K562 (cell line): ENCODE results near the gene ING1. TPM values are rescaled to one million over a fixed set of nuclear protein-coding genes. Genes with fewer than 3 reads are reported as not detected.

Experiments used
- ATAC-seq: fragments of 200-7000 bp; cut with Tn5 transposase; 3 replicates; pipeline ENCODE4 v1.9.1; 2020; ENCODE audit warnings: moderate library complexity
- BruUV-seq: library from RNA; stranded (reverse); fragments of 400-500 nt; replicated peaks from 2 replicates; lab custom pipeline; 2021; lab: Mats Ljungman, UMichigan
- CTCF ChIA-PET: fragments of 300-600 bp; formaldehyde crosslinking; extraction: SDS; loops from one replicate; lab custom pipeline; 2021; ENCODE audit warnings: low intra/inter-chr PET ratio; lab: Yijun Ruan, JAX
- POLR2A ChIA-PET: fragments of 300-600, 350-650 bp; sonication (Branson Sonifier 250); formaldehyde crosslinking; extraction: SDS; loops from one replicate; lab custom pipeline; 2021; ENCODE audit warnings: antibody characterized with exemption, inconsistent platforms; lab: Yijun Ruan, JAX
- DNase-seq, 4 experiments: peaks; one replicate each; pipeline versions ENCODE4 v3.0.0 to v3.0.0-alpha.2; 2011 to 2018; ENCODE audit warnings: low spot score in 3 of 4, mixed read lengths in 3 of 4; ENCODE audit errors: extremely low read depth in 1 of 4
- FAIRE-seq: peaks from 2 replicates; lab custom pipeline; 2011; peaks lifted over from hg19 to GRCh38; lab: Jason Lieb, UNC
- H2AFZ ChIP-seq: 2 replicates; pipeline ENCODE4 v1.6.0; 2011; ENCODE audit warnings: low read depth, low read length, control low read depth, inconsistent platforms
- H3K27ac ChIP-seq: fragments of 200-600 bp; 3 replicates; pipeline ENCODE4 v1.8.0; 2011; ENCODE audit warnings: low read depth, mild to moderate bottlenecking, control low read depth, inconsistent platforms, low read length, moderate library complexity, mixed read lengths; ENCODE audit errors: extremely low read depth
- H3K27me3 ChIP-seq, 2 experiments: fragments of 300-600 bp in 1 of 2; 2 replicates in 1 of 2; 3 replicates in 1 of 2; pipeline versions ENCODE4 v1.6.0 to v1.8.0; 2011; ENCODE audit warnings: inconsistent platforms in 2 of 2, low read length in 2 of 2, mild to moderate bottlenecking in 1 of 2, mixed read lengths in 1 of 2, moderate library complexity in 1 of 2; ENCODE audit not compliant: control insufficient read depth in 2 of 2, insufficient read depth in 2 of 2
- H3K36me3 ChIP-seq: fragments of 300-600 bp; 3 replicates; pipeline ENCODE4 v1.8.0; 2011; ENCODE audit warnings: mild to moderate bottlenecking, low read length, inconsistent platforms; ENCODE audit not compliant: control insufficient read depth, insufficient read depth
- H3K4me1 ChIP-seq, 2 experiments: fragments of 200-600 bp in 1 of 2; replicated peaks in 1 of 2; 2 replicates in 1 of 2; 3 replicates in 1 of 2; pipeline versions ENCODE4 v1.5.1 to v1.8.0; 2011; ENCODE audit warnings: inconsistent platforms in 2 of 2, low read length in 2 of 2, mild to moderate bottlenecking in 1 of 2, mixed read lengths in 1 of 2, moderate library complexity in 1 of 2; ENCODE audit not compliant: control insufficient read depth in 2 of 2, insufficient read depth in 2 of 2
- H3K4me2 ChIP-seq: 2 replicates; pipeline ENCODE4 v1.6.1; 2011; ENCODE audit warnings: low read length, control low read depth, inconsistent platforms, mixed read lengths; ENCODE audit not compliant: insufficient read depth
- H3K4me3 ChIP-seq: fragments of 200-600 bp; sonication (generic), shearing (Covaris generic); 2 replicates; pipeline ENCODE4 v1.5.1; 2016; ENCODE audit warnings: control low read depth, inconsistent platforms
- H3K79me2 ChIP-seq: fragments of 200-600 bp; 3 replicates; pipeline ENCODE4 v1.8.0; 2011; ENCODE audit warnings: low read length, inconsistent platforms; ENCODE audit not compliant: control insufficient read depth, insufficient read depth
- H3K9ac ChIP-seq, 2 experiments: 2 replicates each; pipeline versions ENCODE4 v1.6.0 to v1.6.1; 2011; ENCODE audit warnings: low read depth in 2 of 2, low read length in 2 of 2, control low read depth in 1 of 2, inconsistent platforms in 1 of 2, mild to moderate bottlenecking in 1 of 2, mixed read lengths in 1 of 2; ENCODE audit not compliant: insufficient read depth in 1 of 2
- H3K9me1 ChIP-seq: one replicate; pipeline ENCODE4 v1.6.0; 2011; ENCODE audit warnings: inconsistent platforms, mild to moderate bottlenecking, low read length, moderate library complexity; ENCODE audit not compliant: control insufficient read depth, insufficient read depth
- H3K9me3 ChIP-seq: replicated peaks from 2 replicates; pipeline ENCODE4 v1.5.1; 2011; ENCODE audit warnings: low read depth, low read length, inconsistent platforms; ENCODE audit not compliant: control insufficient read depth, insufficient read depth
- H4K20me1 ChIP-seq: replicated peaks from 2 replicates; pipeline ENCODE4 v1.6.1; 2011; ENCODE audit warnings: low read length, inconsistent platforms, mixed read lengths; ENCODE audit not compliant: control insufficient read depth, insufficient read depth
- CGGBP1 ChIP-seq: fragments of 250-450 bp; sonication (Bioruptor Pico); IDR thresholded peaks from 2 replicates; pipeline ENCODE4 v1.9.0; 2021; ENCODE audit warnings: mild to moderate bottlenecking
- SMAD3 ChIP-seq: fragments of 450-650 bp; formaldehyde crosslinking; conservative IDR thresholded peaks from 2 replicates; pipeline ENCODE4 v1.4.0; 2020; ENCODE audit warnings: mild to moderate bottlenecking
- TEAD2 ChIP-seq: fragments of 450-650 bp; IDR thresholded peaks from 2 replicates; pipeline ENCODE4 v1.6.1; 2016; ENCODE audit warnings: missing genetic modification characterization, control low read depth, missing compliant biosample characterization
- TOE1 ChIP-seq, 2 experiments: fragments of 450-650 bp in 1 of 2; sonication (generic) in 1 of 2; formaldehyde crosslinking in 1 of 2; IDR thresholded peaks; 2 replicates each; pipeline versions ENCODE4 v1.7.1 to v1.8.0; 2016 to 2022; ENCODE audit warnings: borderline replicate concordance in 2 of 2, mild to moderate bottlenecking in 2 of 2, antibody characterized with exemption in 1 of 2, inconsistent platforms in 1 of 2, low read depth in 1 of 2, missing genetic modification reagents in 1 of 2, moderate library complexity in 1 of 2
- ZFP36 ChIP-seq: fragments of 150-350 bp; IDR thresholded peaks from 2 replicates; pipeline ENCODE4 v1.6.1; 2018; ENCODE audit warnings: low read length, low read depth; ENCODE audit not compliant: partially characterized antibody
- WGBS: fragments of 100-300 bp; shearing (Covaris generic); methylation state at CpG from one replicate; pipeline ENCODE4 v1.1.6; 2016; ENCODE audit warnings: low coverage, mixed read lengths; ENCODE audit not compliant: insufficient coverage; ENCODE audit errors: missing lambda C conversion rate; 5-methylcytosine and 5-hydroxymethylcytosine counted together
- in situ Hi-C: fragments of 300-500 bp; cut with MboI; formaldehyde crosslinking; loops from 4 replicates; pipeline ENCODE4 v1.15.0; 2018; ENCODE audit warnings: inconsistent platforms, mixed read lengths
- intact Hi-C: fragments of 100-400 bp; cut with micrococcal nuclease; formaldehyde crosslinking; loops from 2 replicates; pipeline ENCODE4 v1.14.2; 2022
- polyA plus RNA-seq, 8 experiments: library from polyadenylated mRNA; depleted of rRNA in 4 of 8; stranded (reverse) in 5 of 8; unstranded in 3 of 8; fragments of >200 nt; fragmentation: Nextera tagmentation in 2 of 8; fragmentation: Illumina TruSeq in 1 of 8; extraction: Ambion mirVana in 2 of 8; extraction: Trizol in 1 of 8; gene quantifications; 2 replicates each; pipeline versions ENCODE4 v1.2.1 to v1.2.3, GENCODE V29; 2011 to 2014; ENCODE audit warnings: inconsistent platforms in 1 of 8, missing spikeins in 1 of 8
- total RNA-seq, 7 experiments: library from RNA; depleted of rRNA in 6 of 7; stranded (reverse); fragments of >200 nt in 6 of 7; fragmentation: Illumina TruSeq in 2 of 7; extraction: Trizol in 2 of 7; gene quantifications; 2 replicates each; pipeline versions ENCODE4 v1.2.1 to v1.2.3, GENCODE V29; 2011 to 2021; ENCODE audit warnings: low replicate concordance in 1 of 7

The ING1 gene
- total and polyA plus RNA-seq, 9 of the 15 experiments (the other 6 are each of a cell fraction or from before 2014, with no cell fraction given): 1.0 to 20.1 (median 8.2) TPM

GRCh38 chr13:110685305-110686020, 28.0 kb upstream of the ING1 start:
- Histone ChIP-seq H3K9me1 (no peaks in the 10 kb centered on the region), H3K9ac (no peak overlapping the region), H3K27ac (no peak overlapping the region), H3K79me2 (no peaks in the 10 kb centered on the region), H3K4me3 (no peak overlapping the region), H2AFZ (no peak overlapping the region), H4K20me1 (no peaks in the 10 kb centered on the region), H3K36me3 (peaks cover 57% of the 10 kb centered on the region; the same call in 2 of the 3 replicates), H3K9me3 (no peaks in the 10 kb centered on the region), H3K27me3 (no peaks in the 10 kb centered on the region), H3K4me1 (no peaks in the 10 kb centered on the region), H3K4me2 (no peak overlapping the region)
- ATAC-seq (no peak), DNase-seq (no peak), FAIRE-seq (no peak)
- no TSS peak for BruUV-seq
- in situ Hi-C loops (no loop called here), intact Hi-C loops (no loop called here)
- 95% methylated on average over 11 of the region's 11 CpGs for WGBS
- CTCF ChIA-PET: no interaction called here
- TF ChIP-seq TEAD2 (tag) (no peak), TOE1 (IDR thresholded peaks at IDR 0.05; ENCODE audit: borderline replicate concordance) (no peak), TOE1 (CRISPR knock-in tag; IDR thresholded peaks at IDR 0.05; ENCODE audit: borderline replicate concordance, low read depth) (no peak)
- POLR2A ChIA-PET: no interaction called here

- POLR2A ChIA-PET: no interaction called here
- peaks cover 46% of the 10 kb centered on the region; the same call in 1 of the 3 replicates for H3K36me3 ChIP-seq
- FAIRE-seq (no peak), ATAC-seq (no peak)
- 97% methylated on average over 13 of the region's 16 CpGs for WGBS
- no peak for TF ChIP-seq CGGBP1 (CRISPR knock-in tag)
- TF ChIP-seq ZFP36: no peak
- TF ChIP-seq SMAD3 (CRISPR knock-in tag): no peak
- TF ChIP-seq, all 486 proteins: peak for 0
- Histone ChIP-seq H3K4me1 (no peaks in the 10 kb centered on the region), H3K27ac (no peak overlapping the region), H4K20me1 (no peaks in the 10 kb centered on the region), H3K9ac (no peak overlapping the region), H3K4me2 (no peak overlapping the region), H3K4me3 (no peak overlapping the region), H3K9me3 (no peaks in the 10 kb centered on the region), H3K79me2 (no peaks in the 10 kb centered on the region), H3K27me3 (no peaks in the 10 kb centered on the region), H3K9me1 (no peaks in the 10 kb centered on the region), H2AFZ (no peak overlapping the region)
- CTCF ChIA-PET: no interaction called here
- BruUV-seq: no TSS peak
- no peak for DNase-seq
- intact Hi-C loops: no loop called here
- in situ Hi-C loops: no loop called here
Observed at GRCh38 chr13:110687736-110688135, 25.8 kb upstream of the ING1 start.
